DOHH2 (cell line): Measurements from ENCODE around the gene COL7A1.

Source experiments
- H3F3A ChIP-seq: fragments of 200-600 bp; sonication (generic), shearing (Covaris generic); 2 replicates; pipeline ENCODE4 v1.6.0; 2016; ENCODE audit warnings: antibody characterized with exemption, mild to moderate bottlenecking; ENCODE audit not compliant: control insufficient read depth, insufficient read depth
- H3K27ac ChIP-seq: fragments of 200-600 bp; sonication (generic); 2 replicates; pipeline ENCODE4 v1.5.1; 2014; ENCODE audit warnings: low read depth, mild to moderate bottlenecking, low read length, moderate library complexity
- H3K27me3 ChIP-seq: fragments of 200-600 bp; sonication (generic); 2 replicates; pipeline ENCODE4 v1.6.1; 2014; ENCODE audit warnings: mild to moderate bottlenecking, low read length, mixed read lengths; ENCODE audit not compliant: control insufficient read depth
- H3K36me3 ChIP-seq: fragments of 200-600 bp; sonication (generic); 2 replicates; pipeline ENCODE4 v1.6.1; 2014; ENCODE audit warnings: mild to moderate bottlenecking, low read length, moderate library complexity, mixed read lengths; ENCODE audit not compliant: control insufficient read depth
- H3K4me1 ChIP-seq: fragments of 200-600 bp; sonication (generic); 2 replicates; pipeline ENCODE4 v1.6.1; 2014; ENCODE audit warnings: mild to moderate bottlenecking, low read length, mixed read lengths; ENCODE audit not compliant: control insufficient read depth
- H3K4me2 ChIP-seq: fragments of 200-600 bp; sonication (generic); 2 replicates; pipeline ENCODE4 v1.6.0; 2014; ENCODE audit warnings: mild to moderate bottlenecking, low read length, moderate library complexity
- H3K4me3 ChIP-seq: fragments of 200-600 bp; sonication (generic); 2 replicates; pipeline ENCODE4 v1.5.1; 2014; ENCODE audit warnings: mild to moderate bottlenecking, low read length, mixed read lengths
- H3K79me2 ChIP-seq: fragments of 200-600 bp; sonication (generic); 2 replicates; pipeline ENCODE4 v1.6.1; 2014; ENCODE audit warnings: mild to moderate bottlenecking, low read length, mixed read lengths; ENCODE audit not compliant: control insufficient read depth
- H3K9me2 ChIP-seq: fragments of 200-600 bp; sonication (generic); replicated peaks from 2 replicates; pipeline ENCODE4 v1.6.1; 2014; ENCODE audit warnings: mild to moderate bottlenecking, low read length, mixed read lengths; ENCODE audit not compliant: control insufficient read depth
- H3K9me3 ChIP-seq: fragments of 200-600 bp; sonication (generic); 2 replicates; pipeline ENCODE4 v1.6.1; 2014; ENCODE audit warnings: antibody characterized with exemption, low read length, mixed read lengths; ENCODE audit not compliant: control insufficient read depth, insufficient read depth
- H4K20me1 ChIP-seq: fragments of 200-600 bp; sonication (generic); 2 replicates; pipeline ENCODE4 v1.6.0; 2014; ENCODE audit warnings: low read depth, mild to moderate bottlenecking, antibody characterized with exemption, low read length, moderate library complexity; ENCODE audit not compliant: control insufficient read depth, insufficient read depth
- CTCF ChIP-seq: fragments of 200-600 bp; sonication (generic); IDR thresholded peaks from one replicate; pipeline ENCODE4 v1.5.1; 2014; ENCODE audit warnings: antibody characterized with exemption, mild to moderate bottlenecking, low read depth, low read length; ENCODE audit not compliant: poor library complexity, severe bottlenecking
- EZH2phosphoT487 ChIP-seq: fragments of 200-600 bp; sonication (generic); IDR thresholded peaks from 2 replicates; pipeline ENCODE4 v1.6.1; 2017; ENCODE audit warnings: borderline replicate concordance, mild to moderate bottlenecking, antibody characterized with exemption, low read length, moderate library complexity, mixed read lengths

Gene COL7A1

DNA sequence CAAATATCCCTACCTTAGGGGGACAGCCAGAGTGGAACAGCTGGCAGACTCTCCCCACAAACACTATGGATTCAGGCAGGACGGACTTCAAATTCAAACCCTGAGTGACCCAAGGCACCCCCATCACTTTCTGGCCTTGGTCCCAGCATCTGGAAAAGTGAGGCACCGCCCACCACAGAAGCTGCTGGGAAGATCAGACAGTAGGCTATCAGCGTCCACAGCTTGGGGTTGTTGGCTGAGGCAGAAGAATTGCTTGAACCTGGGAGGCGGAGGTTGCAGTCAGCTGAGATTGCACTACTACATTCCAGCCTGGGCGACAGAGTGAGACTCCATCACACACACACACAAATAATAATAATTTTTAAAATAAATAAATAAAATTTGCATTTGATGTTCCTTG lies 47.0 kb downstream of the COL7A1 start:
- Histone ChIP-seq H3K27me3 (no peaks in the 10 kb centered on the region), H3K4me3 (no peak overlapping the region), H3K36me3 (peaks cover 48% of the 10 kb centered on the region), H3K27ac (no peak overlapping the region), H3K9me3 (no peaks in the 10 kb centered on the region), H3K4me2 (no peak overlapping the region), H3K9me2 (no peaks in the 10 kb centered on the region), H3K79me2 (0 out of 2 replicates have a peak, but pooled peaks cover 4% of the 10 kb centered on the region), H3K4me1 (no peaks in the 10 kb centered on the region), H3F3A (no peaks in the 10 kb centered on the region), H4K20me1 (no peaks in the 10 kb centered on the region)
- TF ChIP-seq CTCF: no peak
- no peak for TF ChIP-seq EZH2phosphoT487

GRCh38 chr3:48546203-48546829 lies 48.8 kb downstream of the COL7A1 start:
- Histone ChIP-seq H3K27ac (no peak overlapping the region), H3K4me1 (no peaks in the 10 kb centered on the region), H3K4me3 (no peak overlapping the region), H3K4me2 (no peak overlapping the region), H3K27me3 (no peaks in the 10 kb centered on the region), H3K9me3 (no peaks in the 10 kb centered on the region), H3K36me3 (peaks cover 43% of the 10 kb centered on the region), H3K9me2 (no peaks in the 10 kb centered on the region), H3K79me2 (no peaks in the 10 kb centered on the region), H4K20me1 (no peaks in the 10 kb centered on the region), H3F3A (no peaks in the 10 kb centered on the region)
- TF ChIP-seq EZH2phosphoT487 (no peak), CTCF (no peak)

DNA sequence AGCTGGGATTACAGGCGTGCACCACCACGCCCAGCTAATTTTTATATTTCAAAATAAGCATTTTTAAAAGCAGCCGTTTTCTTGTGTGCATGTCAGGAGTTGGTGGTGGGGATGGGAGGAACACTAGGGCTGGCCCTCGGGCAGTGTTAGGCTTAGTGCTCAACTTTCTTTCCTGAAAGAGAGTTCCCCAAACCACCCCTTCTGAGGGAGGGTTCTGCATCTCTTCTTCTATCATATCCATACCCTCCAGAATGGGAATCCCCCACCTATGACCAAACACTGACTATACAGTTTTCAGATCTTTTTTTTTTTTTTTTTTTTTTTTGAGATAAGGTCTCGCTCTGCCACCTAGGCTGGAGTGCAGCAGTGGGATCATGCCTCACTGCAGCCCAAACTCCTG lies 51.0 kb downstream of the COL7A1 start:
- Histone ChIP-seq H3K27me3 (no peaks in the 10 kb centered on the region), H3K79me2 (no peaks in the 10 kb centered on the region), H3K9me3 (no peaks in the 10 kb centered on the region), H3K4me1 (no peaks in the 10 kb centered on the region), H3K27ac (no peak overlapping the region), H3K4me3 (no peak overlapping the region), H3F3A (no peaks in the 10 kb centered on the region), H3K9me2 (no peaks in the 10 kb centered on the region), H3K4me2 (no peak overlapping the region), H3K36me3 (peaks cover 43% of the 10 kb centered on the region), H4K20me1 (no peaks in the 10 kb centered on the region)
- no peak for TF ChIP-seq EZH2phosphoT487
- TF ChIP-seq CTCF: no peak
